ENCODE data around the gene CLBA1. TPM values are rescaled to one million over a fixed set of nuclear protein-coding genes. Genes with fewer than 3 reads are reported as not detected.

The CLBA1 gene
- total and polyA plus RNA-seq, 9 of the 15 experiments (the other 6 are each of a cell fraction or from before 2014, with no cell fraction given) = 0.04 to 3.9 (median 2.6) TPM

GRCh38 chr14:105020815-105021655 lies 35.4 kb downstream of the CLBA1 start, which contains the start of gene CDCA4 (continued):
- TF ChIP-seq, protein P1, sequence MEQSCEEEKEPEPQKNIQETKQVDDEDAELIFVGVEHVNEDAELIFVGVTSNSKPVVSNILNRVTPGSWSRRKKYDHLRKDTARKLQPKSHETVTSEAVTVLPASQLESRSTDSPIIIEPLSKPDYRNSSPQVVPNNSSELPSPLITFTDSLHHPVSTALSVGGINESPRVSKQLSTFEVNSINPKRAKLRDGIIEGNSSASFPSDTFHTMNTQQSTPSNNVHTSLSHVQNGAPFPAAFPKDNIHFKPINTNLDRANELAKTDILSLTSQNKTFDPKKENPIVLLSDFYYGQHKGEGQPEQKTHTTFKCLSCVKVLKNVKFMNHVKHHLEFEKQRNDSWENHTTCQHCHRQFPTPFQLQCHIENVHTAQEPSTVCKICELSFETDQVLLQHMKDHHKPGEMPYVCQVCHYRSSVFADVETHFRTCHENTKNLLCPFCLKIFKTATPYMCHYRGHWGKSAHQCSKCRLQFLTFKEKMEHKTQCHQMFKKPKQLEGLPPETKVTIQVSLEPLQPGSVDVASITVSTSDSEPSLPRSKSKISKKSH (CRISPR knock-in tag; IDR thresholded peaks at IDR 0.05) = no peak
- TF ChIP-seq, protein P2, sequence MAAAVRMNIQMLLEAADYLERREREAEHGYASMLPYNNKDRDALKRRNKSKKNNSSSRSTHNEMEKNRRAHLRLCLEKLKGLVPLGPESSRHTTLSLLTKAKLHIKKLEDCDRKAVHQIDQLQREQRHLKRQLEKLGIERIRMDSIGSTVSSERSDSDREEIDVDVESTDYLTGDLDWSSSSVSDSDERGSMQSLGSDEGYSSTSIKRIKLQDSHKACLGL (CRISPR knock-in tag; IDR thresholded peaks at IDR 0.05; ENCODE audit: borderline replicate concordance, poor library complexity, severe bottlenecking) = peak; percentile 93
- TF ChIP-seq, protein P3, sequence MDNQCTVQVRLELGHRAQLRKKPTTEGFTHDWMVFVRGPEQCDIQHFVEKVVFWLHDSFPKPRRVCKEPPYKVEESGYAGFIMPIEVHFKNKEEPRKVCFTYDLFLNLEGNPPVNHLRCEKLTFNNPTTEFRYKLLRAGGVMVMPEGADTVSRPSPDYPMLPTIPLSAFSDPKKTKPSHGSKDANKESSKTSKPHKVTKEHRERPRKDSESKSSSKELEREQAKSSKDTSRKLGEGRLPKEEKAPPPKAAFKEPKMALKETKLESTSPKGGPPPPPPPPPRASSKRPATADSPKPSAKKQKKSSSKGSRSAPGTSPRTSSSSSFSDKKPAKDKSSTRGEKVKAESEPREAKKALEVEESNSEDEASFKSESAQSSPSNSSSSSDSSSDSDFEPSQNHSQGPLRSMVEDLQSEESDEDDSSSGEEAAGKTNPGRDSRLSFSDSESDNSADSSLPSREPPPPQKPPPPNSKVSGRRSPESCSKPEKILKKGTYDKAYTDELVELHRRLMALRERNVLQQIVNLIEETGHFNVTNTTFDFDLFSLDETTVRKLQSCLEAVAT (IDR thresholded peaks at IDR 0.05) = no peak
- TF ChIP-seq DPF2 (IDR thresholded peaks at IDR 0.05) (no peak), NFIX (CRISPR knock-in tag; IDR thresholded peaks at IDR 0.05; ENCODE audit: low read depth) (no peak), ATF1 (CRISPR knock-in tag; IDR thresholded peaks at IDR 0.05) (no peak), ATF1 (tag; IDR thresholded peaks at IDR 0.05) (peak; percentile 30; the same call in 1 of the 2 replicates), NCOA2 (IDR thresholded peaks at IDR 0.05; ENCODE audit: partially characterized antibody in 2 of 2) (no peak), KDM5B (IDR thresholded peaks at IDR 0.05; ENCODE audit: insufficient replicate concordance, low read depth, low read length) (peak; percentile 70), HEY1 (CRISPR knock-in tag; IDR thresholded peaks at IDR 0.05; ENCODE audit: borderline replicate concordance) (no peak), JUND (IDR thresholded peaks at IDR 0.05; ENCODE audit: borderline replicate concordance, low read depth, low read length) (0 out of 2 replicates have a peak, but pooled peaks have one; percentile 5), JUND (tag; IDR thresholded peaks at IDR 0.05; ENCODE audit: borderline replicate concordance, low read depth, low read length) (no peak; the same call in 2 of the 3 replicates), POLR2A (conservative IDR thresholded peaks at IDR 0.05) (peak; percentile 72), MEF2A (IDR thresholded peaks at IDR 0.05; ENCODE audit: control insufficient read depth, low read depth, low read length) (no peak), HMBOX1 (IDR thresholded peaks at IDR 0.05) (no peak), NELFE (IDR thresholded peaks at IDR 0.05; ENCODE audit: insufficient read depth, insufficient read length) (no peak), ZNF24 (IDR thresholded peaks at IDR 0.05) (no peak), CTCF (IDR thresholded peaks at IDR 0.05 in 2 of 3, conservative IDR thresholded peaks at IDR 0.05 in 1 of 3; ENCODE audit: insufficient read depth in 2 of 3, low read depth in 1 of 3, low read length in 3 of 3) (no peak)

Data from K562 (cell line).